Activated T-cell treated with anti-CD3 and anti-CD28 coated beads for 1 hour (primary cell): Measurements from ENCODE around the gene PHACTR4.
"Not testable (repeated sequence)": the region's sequence is repeated elsewhere in the genome, so short reads cannot be mapped to it uniquely, and the experiment has no call there.

Experiments
- DNase-seq: peaks from one replicate; pipeline ENCODE4 v3.0.0-alpha.2; 2020; ENCODE audit warnings: low read depth

The PHACTR4 gene

GRCh38 chr1:28436211-28436769 lies 66.8 kb downstream of the PHACTR4 start:
- DNase-seq, result no peak

GRCh38 chr1:28437264-28437923 lies 67.9 kb downstream of the PHACTR4 start:
- DNase-seq, result no peak

GRCh38 chr1:28437924-28438699 lies 68.6 kb downstream of the PHACTR4 start:
- DNase-seq, result no peak

GRCh38 chr1:28439320-28439719 lies 69.8 kb downstream of the PHACTR4 start:
- DNase-seq, result no peak

GRCh38 chr1:28441674-28442073 lies 72.1 kb downstream of the PHACTR4 start:
- DNase-seq, result no peak

GRCh38 chr1:28443550-28443949 lies 74.0 kb downstream of the PHACTR4 start:
- DNase-seq, result no peak

GRCh38 chr1:28447679-28448078 lies 78.1 kb downstream of the PHACTR4 start:
- no peak for DNase-seq

GRCh38 chr1:28448094-28448611 lies 78.6 kb downstream of the PHACTR4 start:
- DNase-seq, result not testable (repeated sequence)

GRCh38 chr1:28449904-28450303 lies 80.4 kb downstream of the PHACTR4 start:
- DNase-seq, result no peak

- no peak for DNase-seq
Measured at GRCh38 chr1:28450561-28450960, 81.0 kb downstream of the PHACTR4 start.

- no peak for DNase-seq
Measured at GRCh38 chr1:28451011-28451410, 81.5 kb downstream of the PHACTR4 start.

- no peak for DNase-seq
Measured at GRCh38 chr1:28456078-28456477, 86.5 kb downstream of the PHACTR4 start.

- DNase-seq, result no peak
Measured at GRCh38 chr1:28457678-28458077, 88.1 kb downstream of the PHACTR4 start.

- DNase-seq, result no peak
Measured at GRCh38 chr1:28458237-28459228, 89.0 kb downstream of the PHACTR4 start.

- no peak for DNase-seq
Measured at GRCh38 chr1:28466226-28466778, 96.8 kb downstream of the PHACTR4 start.

- DNase-seq, result no peak
Measured at GRCh38 chr1:28470146-28470545, 100.6 kb downstream of the PHACTR4 start.

GRCh38 chr1:28479497-28479896 lies 110.0 kb downstream of the PHACTR4 start:
- DNase-seq, result not testable (repeated sequence)

- no peak for DNase-seq
Measured at GRCh38 chr1:28480308-28480707, 110.8 kb downstream of the PHACTR4 start.

GRCh38 chr1:28482138-28482537 lies 112.6 kb downstream of the PHACTR4 start:
- no peak for DNase-seq

- DNase-seq, result no peak
Measured at GRCh38 chr1:28482702-28483101, 113.2 kb downstream of the PHACTR4 start.

GRCh38 chr1:28494737-28495136 lies 125.2 kb downstream of the PHACTR4 start:
- DNase-seq, result no peak
